Stimulated activated naive CD4-positive, alpha-beta T cell (primary cell): ENCODE measurements around the gene PLXNC1.

ENCODE experiments used
- DNase-seq, 6 experiments: peaks; one replicate each; lab custom pipeline; 2025; lab: John Stamatoyannopoulos, UW

The PLXNC1 gene

DNA sequence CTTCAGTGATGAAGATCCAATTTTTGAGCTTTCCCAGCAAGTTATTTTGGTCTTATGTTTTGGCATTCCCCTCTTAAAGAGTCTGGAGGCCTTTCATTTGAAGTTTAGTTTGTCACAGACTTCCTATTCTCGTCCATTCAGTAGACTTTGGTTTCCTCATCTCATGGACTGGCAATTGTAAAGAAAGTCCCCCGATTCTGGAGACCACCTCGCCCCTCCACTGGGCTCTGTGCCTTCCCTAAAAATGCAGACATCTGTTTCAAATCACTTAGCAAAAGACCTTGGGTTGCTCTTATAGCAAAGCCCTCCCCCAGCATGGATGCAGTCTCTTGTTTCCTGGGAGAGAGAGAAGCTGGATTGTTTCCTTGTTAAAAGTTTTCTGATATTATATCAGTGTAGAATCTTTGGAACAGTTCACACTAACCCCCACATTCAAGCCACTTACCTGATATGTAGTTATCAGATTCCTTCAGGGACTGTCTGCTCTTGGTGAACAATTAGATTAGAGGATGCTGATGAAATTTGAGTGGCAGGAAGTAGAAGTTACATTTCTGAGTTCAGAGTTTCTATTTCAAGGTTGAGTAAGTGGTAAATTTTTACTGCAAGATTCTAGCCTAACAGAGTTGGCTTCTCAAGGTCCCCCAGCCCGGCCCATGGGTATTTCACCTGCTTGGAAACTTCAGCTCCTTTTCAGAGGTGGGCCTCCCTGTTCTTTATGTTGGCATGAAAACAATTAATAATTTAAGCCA lies 56.3 kb downstream of the PLXNC1 start:
- no peak for DNase-seq

DNA sequence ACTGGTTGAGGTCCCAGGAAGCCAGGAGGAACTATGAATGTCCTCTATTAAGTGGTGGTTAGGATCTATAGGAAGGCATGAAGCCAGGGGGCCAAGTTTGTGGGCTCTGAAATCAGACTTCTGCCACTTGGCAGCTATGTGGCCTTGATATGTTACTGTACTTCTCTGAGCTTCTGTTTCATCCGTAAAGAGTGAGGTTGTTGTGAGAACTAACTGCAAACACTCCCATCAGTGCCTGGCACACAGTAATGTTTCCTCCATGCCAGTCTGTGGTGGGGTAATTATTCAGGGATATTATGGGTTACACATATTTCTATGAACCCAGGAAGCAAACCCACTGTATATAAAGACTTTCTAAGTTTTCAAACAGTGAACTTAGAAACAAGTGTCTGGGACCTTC lies 57.4 kb downstream of the PLXNC1 start:
- peak in 2 of 6 experiments; percentile 7 to 12 for DNase-seq

DNA sequence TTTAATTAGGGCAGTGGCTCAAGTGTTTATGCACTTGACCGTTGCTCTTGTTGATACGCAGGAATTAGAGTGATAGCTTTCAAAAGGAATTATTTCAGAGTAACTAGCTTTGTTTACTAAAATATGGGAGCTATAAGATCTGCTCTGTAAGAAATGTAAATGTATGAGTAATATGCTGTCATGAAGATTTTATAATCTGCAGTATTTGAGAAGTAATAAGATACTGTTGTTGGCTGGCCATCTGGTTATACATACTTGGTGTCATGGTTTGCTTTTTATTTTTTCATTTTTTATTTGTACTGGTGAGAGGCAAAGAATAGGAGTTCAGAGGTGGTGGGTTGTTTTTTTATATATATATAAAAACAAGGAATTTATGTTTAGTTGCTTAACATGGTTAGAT lies 58.5 kb downstream of the PLXNC1 start:
- DNase-seq: no peak

DNA sequence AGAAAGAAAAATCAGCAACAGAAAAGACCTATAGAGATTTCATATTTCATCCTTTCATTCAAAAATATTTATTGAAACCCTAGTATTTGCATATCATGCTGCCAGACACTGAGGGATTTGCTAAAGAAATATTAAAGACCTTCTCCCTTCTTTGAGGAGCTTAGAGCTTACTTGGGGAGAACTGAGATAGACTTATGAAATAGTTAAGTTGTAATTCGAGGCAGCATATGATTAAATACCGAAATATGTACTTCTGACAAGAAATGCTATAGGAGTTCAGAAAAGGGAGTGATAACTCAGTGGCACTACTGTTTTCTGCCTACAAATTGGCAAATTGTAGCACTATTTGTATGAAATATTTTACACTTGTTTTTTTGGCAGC lies 59.1 kb downstream of the PLXNC1 start:
- no peak for DNase-seq

DNA sequence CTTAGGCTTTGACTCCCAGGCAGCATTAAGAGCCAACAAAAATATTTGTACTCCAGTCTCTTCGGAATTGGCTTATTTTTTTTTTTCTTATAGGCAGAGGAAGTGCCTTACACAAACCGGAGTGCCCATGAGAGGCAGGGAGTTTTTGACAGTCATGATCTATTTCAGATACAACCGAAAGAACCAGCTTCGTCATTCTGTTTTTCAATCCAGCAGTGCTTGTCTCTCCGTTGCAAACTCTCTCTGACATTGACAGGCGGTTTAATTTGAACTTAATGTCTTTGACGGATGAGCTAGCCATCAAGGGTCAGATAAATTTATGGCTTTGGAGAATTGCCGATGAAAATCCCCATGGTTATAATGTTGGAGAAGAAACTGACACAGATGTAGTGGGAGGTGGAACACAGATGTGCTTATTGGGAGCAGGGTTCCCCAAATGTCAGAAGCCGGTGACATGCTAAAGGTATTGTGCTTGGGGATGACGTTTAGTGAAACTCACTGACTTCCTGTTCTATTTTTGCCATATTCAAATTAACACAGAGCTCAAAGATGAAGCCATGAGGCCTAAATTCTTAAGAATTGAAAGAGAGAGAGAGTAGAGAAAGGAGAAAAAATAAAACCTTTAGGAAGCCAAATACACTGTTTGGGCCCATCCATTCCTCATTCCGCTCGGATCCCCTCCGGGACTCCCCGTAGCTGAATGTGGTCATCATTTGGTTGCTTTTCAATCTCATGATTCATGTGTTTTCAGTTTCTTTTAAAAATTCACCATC lies 59.7 kb downstream of the PLXNC1 start:
- peak in 3 of 6 experiments; percentile 47 to 64 (median 49) for DNase-seq

DNA sequence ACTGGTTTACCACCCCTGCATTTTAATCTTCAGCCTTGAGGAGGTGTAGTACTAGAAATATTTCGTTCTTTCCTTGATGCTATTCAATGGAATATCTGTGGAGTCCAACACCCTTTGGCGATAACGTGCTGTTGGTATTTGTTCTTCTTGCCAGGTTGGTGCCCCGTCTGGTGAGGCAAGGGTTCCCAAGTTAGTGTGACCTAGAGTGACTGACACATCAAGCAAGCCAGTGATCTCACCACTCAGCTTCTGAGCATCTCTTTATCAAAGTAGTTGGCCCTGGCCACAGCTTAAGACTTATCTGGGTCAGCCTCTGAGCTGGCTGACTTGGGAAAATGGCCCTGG lies 60.2 kb downstream of the PLXNC1 start:
- DNase-seq: no peak

DNA sequence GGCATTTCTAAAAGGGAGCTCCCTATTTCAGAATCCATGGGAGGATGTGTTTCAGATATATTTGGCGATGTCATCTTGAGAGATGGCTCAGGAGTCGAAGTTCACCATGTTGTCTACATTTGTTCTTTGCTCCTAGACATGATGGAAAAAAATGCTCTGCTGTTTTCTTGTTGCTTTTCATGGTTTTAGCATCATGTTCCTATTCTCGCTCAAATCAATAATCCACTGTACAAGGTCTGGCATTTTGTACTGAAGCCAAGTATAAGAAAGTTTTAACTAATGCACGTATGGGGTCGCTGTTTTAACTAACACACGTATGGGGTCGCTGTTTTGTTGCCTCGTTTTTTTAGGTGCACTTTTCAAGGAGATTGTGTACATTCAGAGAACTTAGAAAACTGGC lies 60.9 kb downstream of the PLXNC1 start:
- no peak for DNase-seq

DNA sequence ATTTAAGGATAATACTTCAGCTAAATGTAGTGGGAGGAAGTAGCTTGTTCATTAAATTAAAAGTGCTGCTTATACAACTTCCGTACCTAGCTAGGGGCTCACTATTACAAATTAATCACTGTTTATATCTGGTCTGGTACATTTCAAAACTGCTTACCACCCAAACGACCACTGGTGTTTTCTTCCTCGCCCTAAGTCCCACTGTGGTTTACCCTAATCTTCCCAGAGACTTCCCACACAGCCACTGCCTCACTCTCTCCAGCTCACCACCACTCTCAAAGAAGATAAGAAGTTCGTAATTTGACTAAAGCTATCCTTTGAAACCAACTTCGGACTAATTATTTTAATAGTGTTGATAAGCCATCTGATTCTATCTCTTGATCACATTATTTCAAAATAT lies 62.6 kb downstream of the PLXNC1 start:
- no peak for DNase-seq

DNA sequence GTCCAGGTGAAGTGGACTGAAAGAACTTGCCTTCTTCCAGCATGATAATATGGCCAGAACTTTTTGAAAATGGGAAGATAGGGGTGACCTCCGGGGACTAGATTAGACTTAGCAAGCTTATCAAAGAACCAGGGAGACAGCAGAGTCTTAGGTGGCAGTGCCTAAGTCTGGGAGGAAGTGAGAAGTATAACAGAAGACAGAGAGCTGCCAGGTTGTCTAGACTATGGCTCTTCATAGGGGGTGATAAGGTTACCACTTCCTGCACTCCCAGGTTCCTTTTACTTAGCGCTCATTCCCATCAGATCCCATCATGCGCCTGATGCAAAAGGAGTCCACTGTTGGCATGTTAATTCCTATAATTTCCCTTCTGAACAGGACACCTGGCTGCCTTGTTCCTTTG lies 69.9 kb downstream of the PLXNC1 start:
- DNase-seq: no peak

DNA sequence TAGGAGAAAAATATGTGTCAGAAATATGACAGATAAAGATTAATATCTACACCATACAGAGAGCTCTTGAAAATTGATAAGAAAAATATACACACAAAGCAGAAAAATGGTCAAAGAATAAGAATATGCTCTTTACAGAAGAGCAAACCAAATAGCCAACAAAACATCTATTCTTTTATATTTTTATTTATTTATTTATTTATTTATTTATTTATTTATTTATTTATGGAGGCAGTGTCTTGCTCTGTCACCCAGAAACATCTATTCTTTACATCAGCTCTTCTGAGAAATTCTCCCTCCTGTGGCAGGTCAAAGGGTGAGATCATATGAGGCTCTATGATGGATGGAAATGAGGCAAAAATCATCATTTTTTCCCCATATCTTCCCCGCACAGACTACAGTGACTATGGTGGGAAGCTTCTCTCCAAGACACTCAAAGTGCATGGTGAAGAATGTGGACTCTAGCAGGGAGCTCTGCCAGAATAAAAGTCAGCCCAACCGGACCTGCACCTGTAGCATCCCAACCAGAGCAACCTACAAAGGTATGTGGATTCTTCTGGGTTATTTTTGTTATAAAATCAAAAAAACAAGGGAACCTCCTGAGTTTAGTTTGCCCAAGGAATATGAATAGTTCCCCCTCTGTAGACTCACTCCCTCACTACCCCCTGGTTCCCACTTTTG lies 71.4 kb downstream of the PLXNC1 start:
- DNase-seq: no peak

DNA sequence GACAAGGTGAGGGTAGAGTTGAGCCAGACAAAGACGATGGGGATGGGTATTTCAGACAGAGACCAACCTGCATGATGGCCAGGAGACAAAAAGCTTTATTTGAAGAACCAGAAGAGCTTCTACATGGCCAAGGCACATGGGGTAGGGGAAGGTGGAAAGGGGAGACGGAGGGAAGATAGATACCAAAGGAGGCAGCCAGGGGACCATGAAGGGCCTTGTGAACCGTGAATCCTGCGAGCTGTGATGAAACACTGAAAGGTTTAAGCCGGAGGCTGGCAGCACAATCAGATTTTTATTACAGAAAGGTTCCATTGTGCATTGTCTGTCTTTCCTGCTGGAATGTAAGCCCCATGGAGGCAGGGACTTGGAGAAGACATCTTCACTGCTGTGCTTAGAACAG lies 72.4 kb downstream of the PLXNC1 start:
- DNase-seq: no peak

DNA sequence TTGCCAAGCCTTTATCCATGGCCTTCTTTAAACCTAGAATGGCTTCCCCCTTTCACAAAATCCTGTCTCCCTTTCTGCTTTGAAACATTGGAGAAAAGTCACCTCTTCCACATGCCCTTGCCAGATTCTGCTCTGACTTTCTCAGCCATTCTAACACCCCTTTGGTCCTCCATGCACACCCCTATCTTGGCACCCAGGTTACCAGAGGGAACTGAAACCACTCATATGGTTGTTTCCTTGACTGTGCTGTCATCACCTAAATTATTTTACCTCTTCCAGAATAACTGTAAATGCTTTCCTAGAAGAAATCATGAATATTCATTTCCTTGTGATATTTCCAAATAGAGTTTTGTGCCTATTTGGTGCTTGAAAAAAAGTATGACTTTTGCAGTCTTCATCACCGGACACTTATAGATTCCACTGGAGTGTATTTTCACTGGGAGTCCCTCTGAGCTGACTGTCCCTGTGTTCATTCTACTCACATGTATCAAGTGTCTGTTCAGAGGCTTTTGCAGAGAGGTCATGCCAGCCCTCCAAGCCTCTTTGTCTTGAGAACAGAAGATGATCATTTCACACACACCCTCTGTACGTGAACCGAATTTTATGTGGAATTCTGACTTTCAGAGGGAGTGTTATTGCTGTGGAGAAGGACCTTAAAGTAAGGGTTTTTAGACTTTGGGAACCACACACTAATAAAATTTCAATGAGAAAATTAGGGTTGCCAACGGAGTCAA lies 74.1 kb downstream of the PLXNC1 start:
- no peak for DNase-seq

DNA sequence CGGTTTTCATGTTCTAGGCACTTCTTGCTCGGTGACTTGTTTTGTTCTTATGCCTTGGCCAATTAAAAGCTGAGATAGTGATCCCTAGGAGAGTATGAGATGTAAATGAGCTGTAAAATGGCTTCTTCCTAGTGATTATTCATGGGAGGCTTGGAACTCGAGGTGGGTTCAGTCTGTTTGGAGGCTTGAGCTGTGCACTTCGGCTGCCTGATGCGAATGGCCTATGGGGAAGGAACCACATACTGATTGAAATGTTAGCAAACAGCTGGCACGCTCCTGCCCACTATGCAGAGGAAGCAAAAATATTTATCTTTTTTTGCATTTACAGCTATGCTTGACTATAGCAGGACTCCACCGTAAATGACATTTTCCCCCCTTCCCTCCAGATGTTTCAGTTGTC lies 75.5 kb downstream of the PLXNC1 start:
- no peak for DNase-seq

DNA sequence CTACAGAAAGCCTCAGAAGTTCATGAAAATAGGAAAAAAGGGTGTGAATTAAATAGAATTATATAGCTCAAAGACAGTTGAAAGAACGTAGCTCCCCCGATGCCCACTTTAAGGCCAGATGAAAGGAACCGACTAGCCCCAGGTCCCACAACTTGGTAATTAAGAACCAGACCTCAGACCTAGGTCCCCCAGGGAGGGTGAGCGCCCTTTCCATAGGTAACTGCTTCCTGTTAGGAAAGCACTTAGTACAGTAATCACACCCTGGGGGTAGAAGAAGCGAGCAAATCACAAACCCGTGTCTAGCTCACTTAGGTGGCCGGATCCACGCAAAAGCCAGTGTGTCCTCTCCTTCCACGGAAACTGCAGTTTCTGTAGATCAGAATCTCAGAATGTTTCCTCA lies 77.1 kb downstream of the PLXNC1 start:
- DNase-seq: no peak

DNA sequence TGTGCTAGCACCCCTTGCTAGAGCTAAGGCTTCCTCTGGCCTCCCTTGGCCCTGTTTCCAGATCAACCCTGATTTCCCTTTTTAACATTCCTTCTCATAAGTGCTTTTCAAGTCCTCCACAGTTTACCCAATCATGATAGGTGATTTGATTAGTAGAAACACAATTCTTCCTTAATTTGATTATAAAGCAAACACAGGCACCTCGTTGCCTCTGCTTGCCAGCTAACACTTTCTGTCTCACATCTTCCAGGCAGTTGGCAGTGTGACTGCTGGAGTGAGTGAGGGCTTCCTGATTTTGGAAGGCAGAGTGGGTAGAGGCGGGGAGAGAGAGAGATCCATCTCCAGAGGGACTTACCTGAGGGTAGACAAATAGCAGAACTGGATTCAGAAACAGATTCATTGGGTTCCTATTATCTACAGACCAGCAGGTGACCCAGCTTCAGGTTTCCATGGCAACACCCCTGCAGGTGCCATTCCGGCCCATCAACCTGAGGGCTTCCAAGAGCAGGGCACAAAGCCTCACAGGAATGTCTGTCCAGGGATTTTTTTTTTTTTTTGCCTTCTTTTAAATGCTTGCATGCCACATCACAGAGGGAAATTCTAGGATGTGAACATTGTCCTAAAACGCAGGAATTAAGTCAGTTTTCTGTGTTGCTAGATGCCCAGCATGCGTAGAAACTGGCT lies 77.7 kb downstream of the PLXNC1 start:
- DNase-seq: no peak

DNA sequence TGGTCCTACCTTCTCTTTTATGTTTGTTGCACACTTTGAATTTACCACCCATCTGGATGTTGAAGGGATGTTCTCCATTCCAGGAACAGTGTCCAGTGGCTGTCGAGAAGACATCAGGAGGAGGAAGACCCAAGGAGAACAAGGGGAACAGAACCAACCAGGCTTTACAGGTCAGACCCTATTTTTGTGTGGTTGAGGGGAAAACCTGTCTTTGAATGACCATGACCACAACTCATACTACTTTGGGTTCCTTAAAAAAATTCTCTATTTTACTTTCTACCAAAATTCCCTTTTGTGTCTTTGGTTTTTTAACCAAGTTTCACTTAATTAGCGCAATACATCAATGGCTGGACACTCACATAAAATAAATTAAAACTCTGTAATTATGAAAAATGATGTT lies 78.7 kb downstream of the PLXNC1 start:
- DNase-seq: no peak

DNA sequence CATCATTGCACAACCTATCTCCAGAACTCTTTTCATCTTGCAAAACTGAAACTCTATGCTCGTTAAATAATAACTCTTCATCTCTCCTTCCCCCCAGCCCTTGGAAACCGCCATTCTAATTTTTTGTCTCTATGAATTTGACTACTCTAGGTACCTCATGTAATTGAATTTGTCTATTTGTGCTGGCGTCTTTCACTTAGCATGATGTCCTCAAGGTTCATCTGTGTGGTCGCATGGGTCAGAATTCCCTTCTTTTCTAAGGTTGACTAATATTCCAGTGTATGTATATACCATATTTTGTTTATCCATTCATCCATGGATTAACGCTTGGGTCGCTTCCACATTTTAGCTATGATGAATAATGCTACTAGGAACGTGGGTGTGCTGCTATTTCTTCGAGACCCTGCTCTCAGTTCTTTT lies 80.1 kb downstream of the PLXNC1 start:
- no peak for DNase-seq

DNA sequence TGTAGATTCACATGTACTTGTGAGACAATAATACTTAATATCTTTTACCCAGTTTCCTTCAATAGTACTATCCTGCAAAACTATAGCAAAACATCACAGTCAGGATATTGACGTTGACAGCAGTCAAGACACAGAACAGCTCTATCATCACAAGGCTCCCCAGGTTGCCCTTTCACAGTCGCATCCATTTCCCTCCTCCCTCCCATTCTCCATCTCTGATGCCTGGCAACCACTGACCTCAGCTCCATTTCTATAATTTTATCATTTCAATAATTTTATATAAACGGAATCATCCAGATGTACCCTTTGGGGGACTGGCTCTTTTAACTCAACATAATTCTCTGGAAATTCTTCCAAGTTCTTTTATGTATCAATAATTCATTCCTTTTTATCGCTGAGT lies 81.5 kb downstream of the PLXNC1 start:
- no peak for DNase-seq

DNA sequence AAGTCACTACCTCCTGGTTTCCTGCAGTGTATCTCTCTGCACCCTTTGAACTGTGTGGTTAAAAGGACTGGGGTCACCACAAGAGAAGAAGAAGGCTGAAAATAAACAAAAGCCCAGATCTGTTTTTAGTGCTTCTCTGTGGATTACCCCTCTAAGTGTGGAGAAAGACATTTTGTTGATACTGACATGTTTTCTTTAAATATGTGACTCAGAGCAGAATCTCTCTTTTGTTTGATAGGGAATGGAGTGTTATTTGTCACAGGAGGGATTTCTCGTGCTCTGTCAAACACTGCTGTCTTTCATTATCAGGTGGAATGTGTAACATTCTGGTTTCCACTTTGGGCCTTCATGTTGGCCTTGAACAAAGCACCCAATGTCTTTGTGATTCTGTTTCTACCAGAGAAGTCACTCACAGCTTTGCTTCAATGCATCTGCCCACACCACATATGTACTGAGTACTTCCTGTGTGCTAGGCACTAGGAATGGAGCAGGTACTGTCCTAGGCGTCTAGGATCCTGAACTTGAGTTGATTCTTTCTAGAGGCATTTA lies 82.1 kb downstream of the PLXNC1 start:
- DNase-seq: peak in 1 of 6 experiments; percentile 4

DNA sequence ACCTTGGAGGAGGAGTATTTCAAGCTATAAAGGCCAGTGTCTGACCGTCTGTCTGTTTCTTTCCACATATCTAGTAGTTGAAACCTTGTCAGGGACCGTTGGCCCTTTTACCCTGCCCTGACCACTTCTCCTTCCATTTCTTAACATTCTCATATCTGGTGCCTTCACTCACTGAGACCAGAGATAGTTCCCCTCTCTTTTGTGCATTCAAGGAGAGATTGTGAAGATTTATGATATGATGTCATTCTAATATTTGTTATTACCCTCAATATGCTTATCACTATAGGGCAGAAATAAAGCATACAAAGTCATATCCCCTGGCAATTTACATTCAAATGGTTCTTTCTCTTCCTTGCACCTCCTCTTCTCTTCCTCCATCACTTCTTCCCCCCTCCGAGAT lies 83.3 kb downstream of the PLXNC1 start:
- DNase-seq: no peak

DNA sequence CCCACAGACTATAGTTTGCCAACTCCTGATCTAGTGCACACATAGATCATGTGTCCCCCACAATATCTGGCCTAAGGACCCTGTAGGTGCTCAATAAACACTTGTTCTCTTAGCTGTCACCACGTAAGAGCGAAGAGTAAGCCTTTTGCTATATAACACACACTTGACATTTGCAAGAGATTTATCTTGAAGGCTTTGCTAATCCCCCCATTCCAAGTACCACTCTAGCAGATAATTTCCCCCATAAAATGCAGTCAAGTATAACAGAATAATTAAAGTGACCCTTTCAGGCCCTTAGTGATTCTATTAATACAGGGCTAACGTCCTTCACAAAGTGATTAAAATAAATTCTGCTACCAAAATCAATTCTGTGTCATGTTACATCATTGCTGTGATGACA lies 87.5 kb downstream of the PLXNC1 start:
- DNase-seq: no peak
